Right atrium auricular region (tissue), 2 donors: ENCODE results near the gene ITGA7. TPM values are rescaled to one million over a fixed set of nuclear protein-coding genes. Genes with fewer than 3 reads are reported as not detected.

Source experiments
- DNase-seq: peaks from one replicate; pipeline ENCODE4 v3.0.0-alpha.2; 2019; ENCODE audit warnings: low spot score
- H3K27ac ChIP-seq, 2 donors: fragments of 200-600 bp; sonication (generic); 1 replicate in 1 of 2; 2 replicates in 1 of 2; pipeline ENCODE4 v1.5.1; 2016 to 2019
- H3K27me3 ChIP-seq, 2 donors: fragments of 200-600 bp; sonication (generic); one replicate each; pipeline versions ENCODE4 v1.5.1 to v1.6.0; 2017 to 2019
- H3K36me3 ChIP-seq: fragments of 200-600 bp; sonication (generic); one replicate; pipeline ENCODE4 v1.5.1; 2016
- H3K4me1 ChIP-seq, 2 donors: fragments of 200-600 bp; sonication (generic); one replicate each; pipeline versions ENCODE4 v1.5.1 to v1.6.0; 2017 to 2019
- H3K4me3 ChIP-seq, 2 donors: fragments of 200-600 bp; sonication (generic); 1 replicate in 1 of 2; 2 replicates in 1 of 2; pipeline ENCODE4 v1.5.1; 2017 to 2019; ENCODE audit warnings: mild to moderate bottlenecking in 1 of 2, moderate library complexity in 1 of 2
- H3K9me3 ChIP-seq, 2 donors: fragments of 200-600 bp; sonication (generic); one replicate each; pipeline ENCODE4 v1.5.1; 2019
- CTCF ChIP-seq, 2 donors: fragments of 200-600 bp; sonication (generic); IDR thresholded peaks; one replicate each; pipeline ENCODE4 v1.5.1; 2019; ENCODE audit warnings: antibody characterized with exemption in 2 of 2
- total RNA-seq, 2 donors: library from RNA; depleted of rRNA; stranded (reverse); fragments of >200 nt; gene quantifications; one replicate each; pipeline ENCODE4 v1.1.0, GENCODE V29; 2016

Gene ITGA7
- total RNA-seq, 2 donors from 2014 or later = 291 to 309 TPM

GRCh38 chr12:55693323-55694187, 14.1 kb downstream of the ITGA7 start:
- H3K4me1 ChIP-seq = no peaks in the 10 kb centered on the region
- H3K4me3 ChIP-seq = no peak overlapping the region
- DNase-seq = no peak
- no peaks in the 10 kb centered on the region for H3K9me3 ChIP-seq
- TF ChIP-seq CTCF (IDR thresholded peaks at IDR 0.05) = no peak
- H3K36me3 ChIP-seq = peaks cover 81% of the 10 kb centered on the region
- H3K27me3 ChIP-seq = no peaks in the 10 kb centered on the region
- H3K27ac ChIP-seq = no peak overlapping the region

GRCh38 chr12:55692631-55693322, 14.9 kb downstream of the ITGA7 start:
- peaks cover 78% of the 10 kb centered on the region for H3K36me3 ChIP-seq
- no peak for DNase-seq

GRCh38 chr12:55688716-55689655, 18.7 kb downstream of the ITGA7 start:
- H3K36me3 ChIP-seq = peaks cover 56% of the 10 kb centered on the region
- no peak overlapping the region for H3K27ac ChIP-seq
- H3K9me3 ChIP-seq = no peaks in the 10 kb centered on the region
- H3K27me3 ChIP-seq = no peaks in the 10 kb centered on the region
- DNase-seq = no peak
- TF ChIP-seq CTCF (IDR thresholded peaks at IDR 0.05) = no peak
- peaks cover 0 to 6% of the 10 kb centered on the region in 2 donors for H3K4me1 ChIP-seq
- H3K4me3 ChIP-seq = no peak overlapping the region

More at GRCh38 chr12:55692631-55693322, 14.9 kb downstream of the ITGA7 start:
- Histone ChIP-seq H3K27ac (no peak overlapping the region), H3K4me1 (no peaks in the 10 kb centered on the region), H3K4me3 (no peak overlapping the region), H3K9me3 (no peaks in the 10 kb centered on the region), H3K27me3 (no peaks in the 10 kb centered on the region)
- no peak for TF ChIP-seq CTCF (IDR thresholded peaks at IDR 0.05)

- no peak for TF ChIP-seq CTCF (IDR thresholded peaks at IDR 0.05)
- H3K4me1 ChIP-seq = peaks cover 0 to 7% of the 10 kb centered on the region in 2 donors
- no peaks in the 10 kb centered on the region for H3K9me3 ChIP-seq
- no peak overlapping the region for H3K4me3 ChIP-seq
- DNase-seq = no peak
- no peaks in the 10 kb centered on the region for H3K27me3 ChIP-seq
- H3K27ac ChIP-seq = no peak overlapping the region
- peaks cover 43% of the 10 kb centered on the region for H3K36me3 ChIP-seq
Observed at GRCh38 chr12:55687746-55688145, 20.0 kb downstream of the ITGA7 start.

GRCh38 chr12:55686366-55687010, 21.2 kb downstream of the ITGA7 start:
- Histone ChIP-seq H3K4me1 (peaks cover 0 to 15% of the 10 kb centered on the region in 2 donors), H3K27me3 (no peaks in the 10 kb centered on the region), H3K4me3 (no peak overlapping the region), H3K36me3 (peaks cover 31% of the 10 kb centered on the region), H3K27ac (no peak overlapping the region), H3K9me3 (no peaks in the 10 kb centered on the region)
- TF ChIP-seq CTCF (IDR thresholded peaks at IDR 0.05) = no peak
- no peak for DNase-seq
